GM19468 (cell line): ENCODE results near the gene DOCK1.
"Not testable (repeated sequence)": the region's sequence is repeated elsewhere in the genome, so short reads cannot be mapped to it uniquely, and the experiment has no call there.

Experiments
- ATAC-seq: cut with Tn5 transposase; IDR thresholded peaks from one replicate; pipeline ENCODE4 v1.9.1; 2021; ENCODE audit warnings: mild to moderate bottlenecking, moderate library complexity, moderate number of reproducible peaks; ENCODE audit not compliant: unreplicated experiment; ENCODE audit errors: extremely low read depth

The DOCK1 gene

GRCh38 chr10:126904818-126905701 lies at the start of gene DOCK1:
Gene DOCK1 (plus strand): TSS chr10:126905428. CDS start chr10:126905518, 90 bp downstream.
- ATAC-seq = no peak

- ATAC-seq = no peak
Observed at GRCh38 chr10:126857178-126857806, 47.9 kb upstream of the DOCK1 start.

GRCh38 chr10:126867567-126868365 lies 37.5 kb upstream of the DOCK1 start:
- no peak for ATAC-seq

- no peak for ATAC-seq
Observed at GRCh38 chr10:126868371-126868770, 36.9 kb upstream of the DOCK1 start.

GRCh38 chr10:126872135-126872534 lies 33.1 kb upstream of the DOCK1 start:
- no peak for ATAC-seq

- ATAC-seq = no peak
Observed at GRCh38 chr10:126872768-126873167, 32.5 kb upstream of the DOCK1 start.

- ATAC-seq = no peak
Observed at GRCh38 chr10:126876456-126876855, 28.8 kb upstream of the DOCK1 start.

GRCh38 chr10:126877390-126877789 lies 27.8 kb upstream of the DOCK1 start:
- ATAC-seq = no peak

- no peak for ATAC-seq
Observed at GRCh38 chr10:126878594-126878993, 26.6 kb upstream of the DOCK1 start.

- ATAC-seq = no peak
Observed at GRCh38 chr10:126880926-126881325, 24.3 kb upstream of the DOCK1 start.

- ATAC-seq = not testable (repeated sequence)
Observed at GRCh38 chr10:126882055-126882454, 23.2 kb upstream of the DOCK1 start.

GRCh38 chr10:126888436-126888835 lies 16.8 kb upstream of the DOCK1 start:
- not testable (repeated sequence) for ATAC-seq

GRCh38 chr10:126889421-126889820 lies 15.8 kb upstream of the DOCK1 start:
- ATAC-seq = no peak

GRCh38 chr10:126890797-126891196 lies 14.4 kb upstream of the DOCK1 start:
- ATAC-seq = not testable (repeated sequence)

- no peak for ATAC-seq
Observed at GRCh38 chr10:126892226-126893175, 12.7 kb upstream of the DOCK1 start.

- ATAC-seq = no peak
Observed at GRCh38 chr10:126893206-126893605, 12.0 kb upstream of the DOCK1 start.

- ATAC-seq = no peak
Observed at GRCh38 chr10:126893841-126894240, 11.4 kb upstream of the DOCK1 start.

GRCh38 chr10:126895214-126895781 lies 9.9 kb upstream of the DOCK1 start:
- no peak for ATAC-seq

- ATAC-seq = no peak
Observed at GRCh38 chr10:126898460-126898859, 6.8 kb upstream of the DOCK1 start.
